Measurements from ENCODE around the gene C2CD3.

DNA sequence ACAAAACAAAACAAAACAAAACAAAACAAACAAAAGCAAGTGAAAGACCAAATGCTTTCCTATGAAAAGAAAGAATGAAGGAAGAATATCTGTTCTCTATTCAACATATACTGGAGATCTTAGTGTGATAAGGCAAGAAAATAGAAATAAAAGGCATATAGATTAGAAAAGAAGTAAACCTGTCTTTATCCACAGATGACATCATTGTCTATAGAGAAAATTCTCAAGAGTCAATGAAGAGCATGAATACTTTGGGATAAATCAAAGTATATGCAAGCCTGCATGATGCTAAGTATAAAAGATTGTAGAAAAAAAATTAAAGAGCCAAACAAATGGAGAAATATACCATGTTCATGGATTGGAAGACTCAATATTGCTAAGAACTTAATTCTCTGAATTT, 17.6 kb downstream of the C2CD3 start:
- TF ChIP-seq EZH2 (IDR thresholded peaks at IDR 0.05; ENCODE audit: insufficient read depth, poor library complexity, severe bottlenecking) (no peak), EZH2phosphoT487 (IDR thresholded peaks at IDR 0.05; ENCODE audit: insufficient read depth, low read depth) (no peak)
